ENCODE measurements around the gene GRID2. TPM values are rescaled to one million over a fixed set of nuclear protein-coding genes. Genes with fewer than 3 reads are reported as not detected.

GRID2 gene
- total RNA-seq, 2 donors from 2014 or later = 0.16 TPM; not detected in 1

- Histone ChIP-seq H3K27me3 (no peaks in the 10 kb centered on the region), H3K9me3 (no peaks in the 10 kb centered on the region), H3K36me3 (no peaks in the 10 kb centered on the region), H3K27ac (no peak overlapping the region), H3K4me3 (no peak overlapping the region), H3K4me1 (no peaks in the 10 kb centered on the region)
- DNase-seq (ENCODE audit: low spot score) = no peak
- TF ChIP-seq CTCF (IDR thresholded peaks at IDR 0.05) = no peak
Measured at GRCh38 chr4:92618968-92619367, 315.2 kb downstream of the GRID2 start.

GRCh38 chr4:92629302-92629701 is 325.5 kb downstream of the GRID2 start:
- no peak for DNase-seq (ENCODE audit: low spot score)
- Histone ChIP-seq H3K4me1 (no peaks in the 10 kb centered on the region), H3K4me3 (no peak overlapping the region), H3K36me3 (no peaks in the 10 kb centered on the region), H3K27ac (no peak overlapping the region), H3K27me3 (no peaks in the 10 kb centered on the region), H3K9me3 (peaks cover 0 to 14% of the 10 kb centered on the region in 2 donors)
- TF ChIP-seq CTCF (IDR thresholded peaks at IDR 0.05) = no peak

GRCh38 chr4:92634882-92635281 is 331.1 kb downstream of the GRID2 start:
- DNase-seq (ENCODE audit: low spot score) = no peak
- Histone ChIP-seq H3K27ac (no peak overlapping the region), H3K4me1 (no peaks in the 10 kb centered on the region), H3K36me3 (no peaks in the 10 kb centered on the region), H3K9me3 (no peaks in the 10 kb centered on the region), H3K4me3 (no peak overlapping the region), H3K27me3 (no peaks in the 10 kb centered on the region)
- no peak for TF ChIP-seq CTCF (IDR thresholded peaks at IDR 0.05)

GRCh38 chr4:92636038-92636806 is 332.5 kb downstream of the GRID2 start:
- no peak for TF ChIP-seq CTCF (IDR thresholded peaks at IDR 0.05)
- no peak overlapping the region for H3K27ac ChIP-seq
- DNase-seq (ENCODE audit: low spot score) = no peak
- no peaks in the 10 kb centered on the region for H3K27me3 ChIP-seq
- no peak overlapping the region for H3K4me3 ChIP-seq
- no peaks in the 10 kb centered on the region for H3K36me3 ChIP-seq
- no peaks in the 10 kb centered on the region for H3K9me3 ChIP-seq
- no peaks in the 10 kb centered on the region for H3K4me1 ChIP-seq

GRCh38 chr4:92641409-92641808 is 337.6 kb downstream of the GRID2 start:
- Histone ChIP-seq H3K27ac (no peak overlapping the region), H3K4me1 (no peaks in the 10 kb centered on the region), H3K9me3 (no peaks in the 10 kb centered on the region), H3K4me3 (no peak overlapping the region), H3K36me3 (no peaks in the 10 kb centered on the region), H3K27me3 (no peaks in the 10 kb centered on the region)
- TF ChIP-seq CTCF (IDR thresholded peaks at IDR 0.05) = no peak
- no peak for DNase-seq (ENCODE audit: low spot score)

GRCh38 chr4:92646826-92647225 is 343.1 kb downstream of the GRID2 start:
- Histone ChIP-seq H3K4me1 (no peaks in the 10 kb centered on the region), H3K27me3 (no peaks in the 10 kb centered on the region), H3K36me3 (no peaks in the 10 kb centered on the region), H3K27ac (no peak overlapping the region), H3K9me3 (no peaks in the 10 kb centered on the region), H3K4me3 (no peak overlapping the region)
- DNase-seq (ENCODE audit: low spot score) = no peak
- TF ChIP-seq CTCF (IDR thresholded peaks at IDR 0.05) = no peak
